ENCODE data around the gene GDPD5.

The GDPD5 gene

DNA sequence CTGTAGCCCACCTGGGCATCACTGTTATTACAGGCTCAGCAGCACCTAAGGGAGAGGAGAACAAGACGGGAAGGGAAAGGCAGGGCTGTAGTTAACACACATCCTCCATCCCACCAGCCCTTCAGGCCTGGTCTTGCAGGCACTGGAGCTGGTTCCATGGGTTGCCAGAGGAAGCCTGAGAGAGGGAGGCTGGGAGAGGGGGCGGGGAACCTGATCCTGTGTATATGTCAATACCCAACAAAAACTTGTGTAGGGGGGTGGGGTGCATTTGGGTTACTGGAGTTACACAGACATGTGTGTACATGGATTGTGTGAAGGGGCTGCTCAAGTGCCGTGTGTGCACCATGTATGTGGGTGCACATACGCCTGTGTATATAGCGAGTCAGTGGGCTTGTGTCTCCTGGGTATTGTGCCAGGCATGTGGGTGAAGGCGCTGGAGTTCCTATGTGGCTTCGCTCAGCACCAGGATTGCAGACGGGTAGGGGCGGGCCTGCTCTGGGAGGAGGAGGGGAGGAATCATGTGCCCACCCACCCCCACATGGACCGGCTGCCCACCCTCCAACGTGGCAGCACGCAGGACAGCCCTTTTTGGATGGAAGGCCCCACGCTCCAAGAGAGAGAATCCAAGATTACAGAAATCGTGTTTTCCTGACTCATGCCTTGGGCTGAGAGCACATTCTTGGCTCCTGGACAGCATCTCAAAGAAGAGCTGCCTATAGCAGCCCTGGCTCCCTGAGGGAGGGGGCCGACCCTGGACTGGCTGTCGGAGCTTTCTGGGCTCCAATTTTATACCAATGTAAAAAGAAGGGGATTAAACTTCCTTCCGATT is 32.1 kb upstream of the GDPD5 start:
- no peak for DNase-seq (ENCODE audit: low read depth, low spot score)

DNA sequence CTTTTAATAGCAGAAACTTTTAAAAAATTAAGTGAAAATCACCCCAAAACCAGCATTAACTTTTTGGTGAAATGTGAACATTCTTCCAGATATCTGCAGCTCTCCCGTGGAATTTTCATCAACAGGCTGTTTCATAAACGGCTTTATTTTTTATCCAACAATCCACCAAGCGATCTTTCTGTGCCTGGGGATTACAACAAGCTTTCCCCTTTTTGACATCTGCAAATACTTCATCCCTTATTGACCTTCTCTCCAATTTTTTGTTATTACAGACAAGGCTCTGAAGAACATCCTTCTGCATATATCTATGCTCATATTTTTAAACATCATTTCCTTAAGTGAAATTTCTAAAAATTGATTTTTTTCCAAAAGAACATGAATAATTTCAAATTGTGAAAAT is 30.5 kb upstream of the GDPD5 start:
- DNase-seq (ENCODE audit: low read depth, low spot score), result no peak

- no peak for DNase-seq (ENCODE audit: low read depth, low spot score)
These were observed 29.5 kb upstream of the GDPD5 start for GRCh38 chr11:75555079-75555811.

DNA sequence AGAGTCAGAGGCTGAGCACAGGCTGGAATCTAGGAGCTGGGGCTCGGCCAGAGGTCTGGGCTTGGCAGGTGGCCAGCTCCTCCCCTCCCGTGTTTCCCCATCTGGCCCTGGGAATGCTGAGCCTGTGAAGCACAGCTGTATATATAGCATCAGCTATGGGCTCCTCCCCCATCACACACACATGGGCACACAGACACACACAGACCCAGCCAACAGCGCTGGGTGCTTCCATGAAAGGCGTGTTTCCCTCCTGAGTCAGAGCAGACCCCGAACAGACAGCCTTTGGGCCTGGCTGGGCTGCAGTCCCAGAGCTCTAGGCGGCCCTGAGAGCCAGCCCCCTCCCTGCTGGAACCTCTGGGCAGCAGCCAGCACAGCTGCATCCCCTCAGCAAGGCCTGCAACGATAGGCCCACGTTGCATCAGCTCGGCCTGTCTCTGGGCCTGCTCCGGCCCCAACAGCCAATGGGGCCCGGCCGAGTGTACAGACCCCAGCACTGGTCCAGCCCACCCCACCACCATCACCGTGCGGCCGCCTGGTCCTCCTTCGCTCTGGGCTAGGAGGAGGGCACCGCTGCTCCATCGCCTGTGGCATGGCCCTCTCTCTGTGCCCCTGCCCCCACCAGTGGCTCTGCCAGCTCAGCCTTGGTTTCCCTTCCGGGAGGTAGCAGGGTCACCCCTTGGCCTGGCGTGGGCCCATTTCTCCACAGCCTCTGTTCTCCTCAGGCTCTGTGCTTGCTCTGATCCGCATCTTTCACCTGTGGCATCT is 28.7 kb upstream of the GDPD5 start:
- peak; percentile 99 for DNase-seq (ENCODE audit: low read depth, low spot score)

GRCh38 chr11:75553889-75554257 is 28.1 kb upstream of the GDPD5 start:
- no peak for DNase-seq (ENCODE audit: low read depth, low spot score)

DNA sequence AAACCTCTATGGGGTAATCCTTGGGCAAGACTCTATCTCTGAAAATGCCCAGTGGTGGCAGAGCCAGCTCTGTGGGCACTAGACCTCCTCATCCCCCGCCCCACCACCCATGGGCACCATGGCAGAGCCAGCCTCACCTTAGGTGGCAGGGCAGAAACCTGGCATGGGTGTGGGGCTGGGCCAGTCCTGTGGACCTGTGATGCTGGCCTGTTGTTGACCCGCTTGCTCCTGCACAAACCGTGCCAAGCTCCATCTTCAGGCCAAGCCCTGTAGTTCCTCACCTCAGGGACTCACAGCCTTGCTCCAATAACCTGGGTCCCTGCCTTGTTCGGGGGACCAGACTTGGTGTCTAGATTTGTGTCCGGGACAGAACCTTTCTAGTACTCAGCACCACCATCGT is 27.4 kb upstream of the GDPD5 start:
- no peak for DNase-seq (ENCODE audit: low read depth, low spot score)

GRCh38 chr11:75549370-75549958 is 23.7 kb upstream of the GDPD5 start:
- no peak for DNase-seq (ENCODE audit: low read depth, low spot score)

DNA sequence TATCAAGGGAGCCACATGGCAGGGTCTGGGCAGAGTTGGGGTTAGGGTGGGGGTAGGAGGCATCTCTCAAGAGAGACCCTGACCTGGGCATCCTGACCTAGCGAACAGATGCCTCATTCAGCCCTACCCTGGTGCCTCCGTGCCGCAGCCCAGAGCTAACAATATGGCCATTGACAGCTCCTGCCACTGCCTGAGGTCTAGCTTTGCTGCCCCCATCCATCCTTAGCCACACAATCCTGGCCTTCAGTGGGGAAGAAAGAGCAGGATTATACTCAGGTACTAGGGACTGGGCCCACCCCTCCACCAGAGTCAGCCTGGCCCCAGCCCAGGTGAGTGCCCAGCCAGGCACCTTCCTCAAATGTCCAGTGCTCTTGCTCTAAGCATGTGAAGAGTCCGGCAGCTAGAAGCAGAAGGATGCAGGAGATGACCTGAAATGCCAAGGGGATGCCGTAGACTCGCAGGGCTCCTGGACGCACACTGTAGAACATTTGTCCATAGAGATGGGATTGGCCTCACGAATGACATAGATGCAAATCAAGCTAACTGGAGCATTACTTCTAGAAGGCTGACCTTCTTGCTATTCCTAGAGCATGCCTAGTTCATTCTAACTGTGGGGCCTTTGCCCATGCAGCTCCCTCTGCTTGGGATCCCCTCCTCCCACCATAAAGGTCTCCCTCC is 23.0 kb upstream of the GDPD5 start:
- no peak for DNase-seq (ENCODE audit: low read depth, low spot score)

DNA sequence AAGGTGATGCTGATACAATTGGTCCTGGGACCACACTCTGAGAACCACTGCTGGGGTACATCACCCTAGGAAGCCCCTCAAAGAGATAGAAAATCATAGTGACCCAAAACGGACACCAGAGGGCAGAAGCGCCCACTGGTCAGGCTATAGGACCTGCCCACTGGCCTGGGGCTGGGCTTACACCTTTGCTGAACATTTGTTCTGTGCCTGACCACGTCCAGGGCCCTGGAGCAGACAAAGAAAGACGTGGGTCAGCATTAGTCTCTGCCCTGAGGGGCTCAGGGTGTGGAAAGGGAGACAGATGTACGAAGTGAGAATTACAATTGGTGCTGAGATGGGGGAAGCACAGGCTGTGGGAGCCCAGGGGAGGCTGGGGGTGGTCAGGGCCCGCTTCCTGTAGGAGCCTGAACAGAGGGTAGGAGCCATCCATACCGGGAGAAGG is 21.9 kb upstream of the GDPD5 start:
- DNase-seq (ENCODE audit: low read depth, low spot score), result no peak

DNA sequence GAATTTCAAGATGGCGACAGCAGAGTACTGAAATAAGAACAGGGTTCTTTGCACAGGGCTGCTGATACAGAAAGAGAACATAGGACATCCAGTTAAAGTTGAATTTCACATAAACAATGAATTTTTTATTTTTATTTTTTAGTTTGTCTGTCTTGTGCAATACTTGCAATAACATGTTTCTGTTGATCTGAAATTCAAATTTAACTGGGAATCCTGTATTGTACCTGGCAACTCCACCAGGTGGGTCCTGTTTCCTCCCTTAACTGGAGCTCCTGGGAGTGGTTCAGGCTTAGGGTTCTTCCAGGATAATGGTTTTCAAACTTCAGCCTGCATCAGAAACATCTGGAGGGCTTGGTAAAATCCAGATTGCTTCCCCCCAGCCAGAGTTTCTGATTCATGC is 21.4 kb upstream of the GDPD5 start:
- DNase-seq (ENCODE audit: low read depth, low spot score), result no peak

DNA sequence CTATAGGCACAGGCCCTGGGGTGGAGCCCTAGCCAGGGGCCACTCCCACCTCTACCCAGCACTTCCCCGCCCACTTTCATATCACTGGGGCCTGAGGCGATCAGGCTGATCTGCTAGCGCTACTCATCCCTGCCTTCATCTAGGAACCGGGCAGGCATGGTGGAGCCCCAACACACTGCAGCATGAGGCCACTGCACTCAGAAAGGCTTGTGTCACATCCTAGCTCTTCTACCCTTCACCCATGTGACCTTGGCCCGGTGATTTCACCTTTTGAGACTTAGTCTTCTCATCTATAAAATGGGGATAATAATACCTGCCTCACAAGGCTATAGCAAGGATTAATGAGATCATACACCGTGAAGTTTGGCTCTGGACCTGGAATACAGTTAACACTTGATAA is 18.1 kb upstream of the GDPD5 start:
- DNase-seq (ENCODE audit: low read depth, low spot score), result no peak

DNA sequence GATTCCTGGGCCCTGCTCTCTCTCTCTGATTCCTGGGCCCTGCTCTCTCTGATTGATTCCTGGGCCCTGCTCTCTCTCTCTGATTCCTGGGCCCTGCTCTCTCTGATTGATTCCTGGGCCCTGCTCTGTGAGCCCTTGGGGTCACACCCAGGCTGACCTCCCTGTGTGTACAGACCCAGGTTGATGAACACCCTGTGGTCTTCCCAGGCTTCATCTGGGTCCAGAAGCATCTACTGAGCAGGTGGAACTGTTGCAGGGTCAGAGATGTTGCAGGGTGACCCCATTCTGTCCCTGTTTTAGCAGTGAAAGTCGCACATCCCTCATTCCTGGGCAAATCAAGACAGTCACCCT is 16.3 kb upstream of the GDPD5 start:
- DNase-seq (ENCODE audit: low read depth, low spot score), result no peak

DNA sequence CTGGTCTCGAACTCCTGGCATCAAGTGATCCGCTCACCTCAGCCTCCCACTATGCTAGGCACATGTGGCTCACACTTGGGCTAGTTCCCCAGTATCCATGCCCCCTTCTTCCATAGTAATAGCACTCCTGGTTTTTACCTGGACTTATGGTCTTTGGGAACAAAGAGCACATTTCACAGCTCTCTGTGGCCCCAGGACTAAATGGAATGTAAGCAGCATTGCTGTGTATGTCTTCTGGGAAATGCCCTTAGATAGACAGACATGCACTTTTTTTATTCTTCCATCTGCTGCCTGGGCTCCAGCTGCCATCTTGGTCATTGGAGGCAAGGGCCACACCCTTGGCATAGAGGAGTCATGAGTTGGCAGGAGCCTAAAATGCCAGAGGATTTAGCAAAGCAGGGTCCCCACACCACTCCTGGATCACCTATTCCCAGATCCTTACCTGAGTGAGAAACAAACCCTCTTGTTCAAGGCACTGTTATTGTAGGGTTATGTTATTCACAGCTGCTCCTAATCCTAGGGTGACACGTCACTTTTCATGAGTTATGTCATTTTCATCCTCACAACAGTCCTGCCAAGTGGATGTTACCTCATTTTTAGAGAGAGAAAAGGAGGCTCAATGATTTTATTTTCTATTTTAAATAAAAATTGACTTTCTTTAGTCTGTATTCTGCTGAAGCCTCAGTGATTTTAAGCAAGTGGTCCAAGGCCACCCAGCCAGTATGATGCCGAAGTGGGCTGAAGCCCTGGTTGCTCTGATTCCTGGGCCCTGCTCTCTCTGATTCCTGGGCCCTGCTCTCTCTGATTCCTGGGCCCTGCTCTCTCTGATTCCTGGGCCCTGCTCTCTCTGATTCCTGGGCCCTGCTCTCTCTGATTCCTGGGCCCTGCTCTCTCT is 15.7 kb upstream of the GDPD5 start:
- DNase-seq (ENCODE audit: low read depth, low spot score), result no peak

GRCh38 chr11:75539459-75540334 is 14.0 kb upstream of the GDPD5 start:
- no peak for DNase-seq (ENCODE audit: low read depth, low spot score)

DNA sequence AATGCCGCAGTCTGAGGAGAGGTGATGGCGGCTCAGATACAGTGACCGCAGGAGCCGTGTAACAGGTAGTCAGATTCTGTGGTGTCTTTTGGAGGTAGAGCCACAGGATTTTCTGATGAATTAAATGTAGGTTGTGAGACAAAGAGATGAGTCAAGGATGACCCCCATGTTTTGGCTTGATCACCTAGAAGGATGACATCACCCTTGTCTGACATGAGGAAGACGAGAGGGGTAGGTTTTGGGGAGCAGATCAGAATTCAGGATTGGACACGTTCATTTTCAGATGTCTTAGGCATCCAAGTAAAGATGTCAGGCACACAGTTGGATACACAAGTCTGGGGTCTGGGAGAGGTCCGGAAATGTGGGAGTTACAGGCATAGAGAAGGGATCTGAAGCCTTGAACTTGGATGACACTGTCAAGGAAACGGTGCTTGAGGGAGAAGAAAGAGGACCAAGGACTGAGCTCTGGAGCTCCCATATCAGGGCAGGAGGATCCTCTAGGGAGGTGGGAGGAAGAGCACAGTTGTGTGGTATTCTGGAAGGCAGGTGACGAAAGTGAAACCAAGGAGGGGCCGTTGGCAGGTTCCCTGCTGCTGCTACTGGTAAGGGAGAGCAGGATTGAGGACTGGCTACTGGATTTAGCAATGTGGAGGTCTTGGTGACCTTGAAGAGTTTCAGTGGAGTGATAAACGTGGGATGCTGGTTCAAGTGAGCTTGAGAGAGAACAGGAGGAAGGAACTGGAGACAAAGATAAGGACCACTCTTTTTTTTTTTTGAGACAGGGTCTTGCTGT is 12.6 kb upstream of the GDPD5 start:
- DNase-seq (ENCODE audit: low read depth, low spot score), result no peak

DNA sequence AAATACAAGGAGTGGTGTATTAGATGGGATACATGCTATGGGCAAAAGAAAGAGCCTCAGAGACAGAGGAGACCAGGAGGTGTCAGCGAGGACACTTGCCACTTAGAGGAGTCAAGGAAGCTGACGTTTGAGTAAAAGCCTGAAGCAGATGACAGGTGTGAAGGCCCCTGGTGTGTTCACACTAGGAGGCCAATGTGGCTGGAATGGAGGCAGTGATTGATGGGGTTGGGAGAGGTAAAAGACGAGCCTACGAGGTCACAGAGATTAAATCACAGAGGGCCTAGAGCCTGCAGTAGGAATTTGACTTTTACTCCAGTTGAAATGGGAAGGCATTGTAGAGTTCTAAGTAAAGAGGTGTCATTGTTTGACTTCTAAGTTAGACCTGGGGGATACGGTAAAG is 12.0 kb upstream of the GDPD5 start:
- no peak for DNase-seq (ENCODE audit: low read depth, low spot score)

- DNase-seq (ENCODE audit: low read depth, low spot score), result no peak
These were observed 11.3 kb upstream of the GDPD5 start for GRCh38 chr11:75536786-75537641.

DNA sequence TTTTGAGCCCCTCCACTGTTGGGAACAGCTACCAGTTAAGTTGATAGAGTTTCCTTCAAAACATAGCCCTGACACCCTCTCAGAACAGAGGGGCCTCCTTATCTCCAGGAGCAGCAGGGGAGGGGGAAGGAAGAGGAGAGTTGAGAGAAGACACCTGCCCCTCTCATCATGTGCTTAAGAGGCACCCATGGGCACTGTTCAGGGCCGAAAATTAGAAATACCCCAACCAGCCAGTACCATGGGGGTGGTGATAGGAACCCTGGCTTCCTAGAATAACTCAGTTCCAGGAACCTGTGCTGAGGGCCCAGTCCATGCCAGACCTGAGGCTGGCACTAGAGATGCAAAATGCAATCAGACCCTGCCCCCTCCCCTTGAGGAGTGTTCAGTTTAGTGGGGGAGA is 9.3 kb upstream of the GDPD5 start:
- DNase-seq (ENCODE audit: low read depth, low spot score), result no peak
